HG03196 (cell line): ENCODE data around the gene MSTO1.
"Not testable (repeated sequence)": the region's sequence is repeated elsewhere in the genome, so short reads cannot be mapped to it uniquely, and the experiment has no call there.

Experiments
- ATAC-seq: cut with Tn5 transposase; IDR thresholded peaks from one replicate; pipeline ENCODE4 v1.9.1; 2021; ENCODE audit not compliant: unreplicated experiment

MSTO1 gene

GRCh38 chr1:155613226-155613625 lies 3.2 kb downstream of the MSTO1 start:
- not testable (repeated sequence) for ATAC-seq

GRCh38 chr1:155622191-155622590 lies 12.2 kb downstream of the MSTO1 start:
- no peak for ATAC-seq

- no peak for ATAC-seq
These were observed 13.3 kb downstream of the MSTO1 start for GRCh38 chr1:155623357-155623756.

- ATAC-seq: not testable (repeated sequence)
These were observed 16.4 kb downstream of the MSTO1 start for GRCh38 chr1:155626428-155626827.

- no peak for ATAC-seq
These were observed 26.6 kb downstream of the MSTO1 start for GRCh38 chr1:155636397-155637153.

GRCh38 chr1:155640367-155640766 lies 30.3 kb downstream of the MSTO1 start:
- ATAC-seq: no peak

- not testable (repeated sequence) for ATAC-seq
These were observed 32.7 kb downstream of the MSTO1 start for GRCh38 chr1:155642559-155643180.

- ATAC-seq: no peak
These were observed 33.2 kb downstream of the MSTO1 start for GRCh38 chr1:155643230-155643629.

- no peak for ATAC-seq
These were observed 35.1 kb downstream of the MSTO1 start for GRCh38 chr1:155645034-155645598.

GRCh38 chr1:155645648-155646047 lies 35.6 kb downstream of the MSTO1 start:
- ATAC-seq: no peak

- no peak for ATAC-seq
These were observed 36.3 kb downstream of the MSTO1 start for GRCh38 chr1:155646307-155646706.

- no peak for ATAC-seq
These were observed 38.5 kb downstream of the MSTO1 start for GRCh38 chr1:155648207-155649147.

GRCh38 chr1:155649676-155650075 lies 39.7 kb downstream of the MSTO1 start:
- ATAC-seq: no peak

GRCh38 chr1:155650231-155650757 lies 40.3 kb downstream of the MSTO1 start:
- no peak for ATAC-seq

GRCh38 chr1:155651861-155652661 lies 42.0 kb downstream of the MSTO1 start:
- ATAC-seq: no peak

- no peak for ATAC-seq
These were observed 42.9 kb downstream of the MSTO1 start for GRCh38 chr1:155652951-155653350.

- ATAC-seq: no peak
These were observed 47.4 kb downstream of the MSTO1 start for GRCh38 chr1:155657463-155657862.

GRCh38 chr1:155661239-155661638 lies 51.2 kb downstream of the MSTO1 start:
- not testable (repeated sequence) for ATAC-seq
